ENCODE data around the gene ARF1. TPM values are rescaled to one million over a fixed set of nuclear protein-coding genes. Genes with fewer than 3 reads are reported as not detected.

The ARF1 gene
- total and polyA plus RNA-seq, 10 of the 15 experiments (the other 5 are each of a cell fraction or from before 2014, with no cell fraction given): 48.4 to 508 (median 283) TPM

DNA sequence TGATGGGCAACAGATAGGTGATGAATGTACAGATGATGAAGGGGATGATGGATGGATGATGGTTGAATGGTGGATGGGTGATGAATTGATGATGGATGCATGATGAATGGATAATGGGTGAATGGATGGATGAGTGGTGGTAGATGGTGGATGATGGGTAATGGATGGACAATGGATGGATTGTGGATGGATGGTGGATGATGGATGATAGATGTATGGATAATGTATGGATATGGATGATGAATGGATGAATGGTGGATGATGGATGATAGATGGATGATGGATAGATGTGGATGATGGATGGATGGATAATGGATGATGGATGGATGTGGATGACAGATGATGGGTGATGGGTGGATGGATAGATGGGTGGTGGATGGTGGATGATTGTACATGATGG lies 40.0 kb upstream of the ARF1 start:
- Histone ChIP-seq H3K27ac (ENCODE audit: control insufficient read depth, insufficient read depth) (no peak overlapping the region), H3K4me3 (no peak overlapping the region), H3K4me2 (ENCODE audit: control insufficient read depth, insufficient read depth) (no peak overlapping the region), H3K9ac (ENCODE audit: control insufficient read depth, insufficient read depth, low read length) (no peak overlapping the region), H3K27me3 (replicated peaks in 1 of 2; ENCODE audit: control insufficient read depth in 2 of 2, insufficient read depth in 2 of 2, low read length in 1 of 2) (peaks cover 5 to 10% of the 10 kb centered on the region in 2 experiments; a peak in 3 of 4 replicates), H3K36me3 (ENCODE audit: control insufficient read depth in 2 of 2, insufficient read depth in 2 of 2, low read length in 1 of 2) (no peaks in the 10 kb centered on the region), H4K20me1 (ENCODE audit: control insufficient read depth, insufficient read depth) (no peaks in the 10 kb centered on the region; the same call in 1 of the 2 replicates), H3K4me1 (ENCODE audit: control insufficient read depth, insufficient read depth, low read length) (no peaks in the 10 kb centered on the region), H3K9me3 (replicated peaks; ENCODE audit: control insufficient read depth, insufficient read depth, low read length) (no peaks in the 10 kb centered on the region), H2AFZ (ENCODE audit: control insufficient read depth, low read depth, low read length) (no peak overlapping the region), H3K79me2 (ENCODE audit: control insufficient read depth, insufficient read depth, low read length) (no peaks in the 10 kb centered on the region)
- ChIA-PET CTCF (no interaction called here), SMC1A (ENCODE audit: uncharacterized antibody, unreplicated experiment) (no interaction called here), RAD21 (ENCODE audit: unreplicated experiment) (no interaction called here), POLR2A (no interaction called here)
- no peak for TF ChIP-seq ZZZ3 (IDR thresholded peaks at IDR 0.05; ENCODE audit: control insufficient read depth, insufficient read length, low read depth)
- TF ChIP-seq, protein P1, sequence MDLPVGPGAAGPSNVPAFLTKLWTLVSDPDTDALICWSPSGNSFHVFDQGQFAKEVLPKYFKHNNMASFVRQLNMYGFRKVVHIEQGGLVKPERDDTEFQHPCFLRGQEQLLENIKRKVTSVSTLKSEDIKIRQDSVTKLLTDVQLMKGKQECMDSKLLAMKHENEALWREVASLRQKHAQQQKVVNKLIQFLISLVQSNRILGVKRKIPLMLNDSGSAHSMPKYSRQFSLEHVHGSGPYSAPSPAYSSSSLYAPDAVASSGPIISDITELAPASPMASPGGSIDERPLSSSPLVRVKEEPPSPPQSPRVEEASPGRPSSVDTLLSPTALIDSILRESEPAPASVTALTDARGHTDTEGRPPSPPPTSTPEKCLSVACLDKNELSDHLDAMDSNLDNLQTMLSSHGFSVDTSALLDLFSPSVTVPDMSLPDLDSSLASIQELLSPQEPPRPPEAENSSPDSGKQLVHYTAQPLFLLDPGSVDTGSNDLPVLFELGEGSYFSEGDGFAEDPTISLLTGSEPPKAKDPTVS (IDR thresholded peaks at IDR 0.05; ENCODE audit: low read depth, low read length): no peak
- TF ChIP-seq STAT1 (conservative IDR thresholded peaks at IDR 0.05): no peak
- no peak for TF ChIP-seq DPF2 (IDR thresholded peaks at IDR 0.05)
- TF ChIP-seq, protein P2, sequence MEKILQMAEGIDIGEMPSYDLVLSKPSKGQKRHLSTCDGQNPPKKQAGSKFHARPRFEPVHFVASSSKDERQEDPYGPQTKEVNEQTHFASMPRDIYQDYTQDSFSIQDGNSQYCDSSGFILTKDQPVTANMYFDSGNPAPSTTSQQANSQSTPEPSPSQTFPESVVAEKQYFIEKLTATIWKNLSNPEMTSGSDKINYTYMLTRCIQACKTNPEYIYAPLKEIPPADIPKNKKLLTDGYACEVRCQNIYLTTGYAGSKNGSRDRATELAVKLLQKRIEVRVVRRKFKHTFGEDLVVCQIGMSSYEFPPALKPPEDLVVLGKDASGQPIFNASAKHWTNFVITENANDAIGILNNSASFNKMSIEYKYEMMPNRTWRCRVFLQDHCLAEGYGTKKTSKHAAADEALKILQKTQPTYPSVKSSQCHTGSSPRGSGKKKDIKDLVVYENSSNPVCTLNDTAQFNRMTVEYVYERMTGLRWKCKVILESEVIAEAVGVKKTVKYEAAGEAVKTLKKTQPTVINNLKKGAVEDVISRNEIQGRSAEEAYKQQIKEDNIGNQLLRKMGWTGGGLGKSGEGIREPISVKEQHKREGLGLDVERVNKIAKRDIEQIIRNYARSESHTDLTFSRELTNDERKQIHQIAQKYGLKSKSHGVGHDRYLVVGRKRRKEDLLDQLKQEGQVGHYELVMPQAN (conservative IDR thresholded peaks at IDR 0.05): no peak
- no peak for TF ChIP-seq NR2C1 (IDR thresholded peaks at IDR 0.05)
- TF ChIP-seq FOS (IDR thresholded peaks at IDR 0.05; ENCODE audit: borderline replicate concordance, extremely low read depth, insufficient read length): no peak
- no peak for TF ChIP-seq NR2C2 (IDR thresholded peaks at IDR 0.05; ENCODE audit: borderline replicate concordance, control insufficient read depth, insufficient read length, low read depth)
- no peak for TF ChIP-seq PAX5 (IDR thresholded peaks at IDR 0.05; ENCODE audit: borderline replicate concordance, low read depth, low read length)
- no peak for TF ChIP-seq RFX5 (IDR thresholded peaks at IDR 0.05; ENCODE audit: low read depth, low read length)
- no peak for TF ChIP-seq SMARCA5 (IDR thresholded peaks at IDR 0.05)
- no peak for TF ChIP-seq YY1 (IDR thresholded peaks at IDR 0.05; ENCODE audit: low read depth, low read length)
- no peak for TF ChIP-seq CHD2 (IDR thresholded peaks at IDR 0.05; ENCODE audit: borderline replicate concordance, low read depth, low read length)
- no peak for TF ChIP-seq JUNB (IDR thresholded peaks at IDR 0.05)
- TF ChIP-seq MYB (IDR thresholded peaks at IDR 0.05; ENCODE audit: borderline replicate concordance, low read depth, low read length): no peak
- no peak for TF ChIP-seq ZNF622 (IDR thresholded peaks at IDR 0.05)
- TF ChIP-seq SPI1 (IDR thresholded peaks at IDR 0.05; ENCODE audit: borderline replicate concordance, insufficient read depth, low read depth, low read length): no peak
- no peak for TF ChIP-seq RAD21 (IDR thresholded peaks at IDR 0.05; ENCODE audit: insufficient read depth, low read depth, low read length)
- TF ChIP-seq SIN3A (IDR thresholded peaks at IDR 0.05; ENCODE audit: low read depth, low read length): no peak
- no peak for TF ChIP-seq IKZF1 (conservative IDR thresholded peaks at IDR 0.05)
- FAIRE-seq (no peak), ATAC-seq (no peak), DNase-seq (ENCODE audit: low read depth, low spot score) (no peak)
- intact Hi-C loops (cut with micrococcal nuclease; ENCODE audit: unreplicated experiment) (no loop called here), in situ Hi-C loops (cut with MboI) (no loop called here)
- BruUV-seq (replicated peaks): no TSS peak

Data from GM12878 (cell line).